HG03095 (cell line): ENCODE data around the gene PDLIM4.

Source experiments
- ATAC-seq: cut with Tn5 transposase; IDR thresholded peaks from one replicate; pipeline ENCODE4 v1.9.1; 2021; ENCODE audit warnings: moderate library complexity; ENCODE audit not compliant: unreplicated experiment

The PDLIM4 gene

GRCh38 chr5:132266031-132266835, 8.7 kb downstream of the PDLIM4 start:
- ATAC-seq: no peak

GRCh38 chr5:132266836-132267160, 9.3 kb downstream of the PDLIM4 start:
- ATAC-seq: no peak

GRCh38 chr5:132267166-132267739, 9.8 kb downstream of the PDLIM4 start:
- ATAC-seq: no peak

GRCh38 chr5:132267931-132268768, 10.7 kb downstream of the PDLIM4 start:
- no peak for ATAC-seq

- ATAC-seq: peak; percentile 85
These were observed 11.5 kb downstream of the PDLIM4 start for GRCh38 chr5:132268769-132269551.

GRCh38 chr5:132269635-132270334, 12.3 kb downstream of the PDLIM4 start:
- ATAC-seq: no peak

GRCh38 chr5:132270335-132270665, 12.8 kb downstream of the PDLIM4 start:
- ATAC-seq: no peak

- ATAC-seq: no peak
These were observed 13.2 kb downstream of the PDLIM4 start for GRCh38 chr5:132270706-132271105.

- no peak for ATAC-seq
These were observed 14.1 kb downstream of the PDLIM4 start for GRCh38 chr5:132271251-132272246.

GRCh38 chr5:132272311-132273210, 15.1 kb downstream of the PDLIM4 start:
- no peak for ATAC-seq

- ATAC-seq: no peak
These were observed 16.1 kb downstream of the PDLIM4 start for GRCh38 chr5:132273631-132274030.

GRCh38 chr5:132274050-132274792, 16.7 kb downstream of the PDLIM4 start:
- no peak for ATAC-seq

- no peak for ATAC-seq
These were observed 18.1 kb downstream of the PDLIM4 start for GRCh38 chr5:132275367-132276220.

- no peak for ATAC-seq
These were observed 19.8 kb downstream of the PDLIM4 start for GRCh38 chr5:132277256-132277655.

- ATAC-seq: no peak
These were observed 20.7 kb downstream of the PDLIM4 start for GRCh38 chr5:132277971-132278853.

- no peak for ATAC-seq
These were observed 22.3 kb downstream of the PDLIM4 start for GRCh38 chr5:132279801-132280200.
